HepG2 (cell line): ENCODE results near the gene RECQL5. TPM values are rescaled to one million over a fixed set of nuclear protein-coding genes. Genes with fewer than 3 reads are reported as not detected.
A peak's percentile ranks its signal among the peaks of the same experiment; 100 is the strongest.

ENCODE experiments used
- ARID5B ChIP-seq: IDR thresholded peaks from 2 replicates; pipeline ENCODE4 v1.4.0; 2020; ENCODE audit warnings: mild to moderate bottlenecking, missing genetic modification reagents
- FOXK2 ChIP-seq: fragments of 450-650 bp; IDR thresholded peaks from 2 replicates; pipeline ENCODE4 v1.6.1; 2016
- MAX ChIP-seq: IDR thresholded peaks from 2 replicates; pipeline ENCODE4 v1.6.1; 2012; ENCODE audit warnings: inconsistent platforms
- MXD1 ChIP-seq: sonication (generic); formaldehyde crosslinking; IDR thresholded peaks from 2 replicates; pipeline ENCODE4 v1.4.0; 2020; ENCODE audit warnings: mild to moderate bottlenecking, missing genetic modification reagents
- MXI1 ChIP-seq: IDR thresholded peaks from 3 replicates; pipeline ENCODE4 v1.6.1; 2012; ENCODE audit warnings: low read depth, low read length, inconsistent platforms, borderline replicate concordance
- PCBP1 ChIP-seq: fragments of 200-400 bp; formaldehyde crosslinking; IDR thresholded peaks from 2 replicates; pipeline ENCODE4 v1.6.1; 2017; ENCODE audit warnings: mild to moderate bottlenecking, low read depth, low read length, borderline replicate concordance
- RAD21 ChIP-seq: fragments of 450-650 bp; formaldehyde crosslinking; IDR thresholded peaks from 2 replicates; pipeline ENCODE4 v1.5.0; 2020; ENCODE audit warnings: mild to moderate bottlenecking
- REPIN1 ChIP-seq: sonication (generic); formaldehyde crosslinking; IDR thresholded peaks from 2 replicates; pipeline ENCODE4 v1.8.0; 2022; ENCODE audit warnings: missing genetic modification reagents, low read depth, mild to moderate bottlenecking, borderline replicate concordance
- RFX3 ChIP-seq: IDR thresholded peaks from 2 replicates; pipeline ENCODE4 v1.6.1; 2016; ENCODE audit warnings: missing biosample characterization, missing genetic modification reagents
- SNAI1 ChIP-seq: sonication (generic); formaldehyde crosslinking; IDR thresholded peaks from 2 replicates; pipeline ENCODE4 v1.5.0; 2020; ENCODE audit warnings: mild to moderate bottlenecking, missing genetic modification reagents, borderline replicate concordance
- TBP ChIP-seq: sonication (generic); formaldehyde crosslinking; IDR thresholded peaks from 2 replicates; pipeline ENCODE4 v1.5.0; 2020; ENCODE audit warnings: missing genetic modification reagents
- ZBTB39 ChIP-seq: sonication (generic); formaldehyde crosslinking; IDR thresholded peaks from 2 replicates; pipeline ENCODE4 v1.5.0; 2020; ENCODE audit warnings: missing genetic modification reagents
- ZFP37 ChIP-seq: sonication (generic); formaldehyde crosslinking; IDR thresholded peaks from 2 replicates; pipeline ENCODE4 v1.4.0; 2020; ENCODE audit warnings: missing genetic modification reagents, borderline replicate concordance
- ZMYM2 ChIP-seq: sonication (generic); formaldehyde crosslinking; IDR thresholded peaks from 2 replicates; pipeline ENCODE4 v1.8.0; 2022; ENCODE audit warnings: mild to moderate bottlenecking, missing genetic modification reagents
- ZMYM3 ChIP-seq: sonication (generic); formaldehyde crosslinking; IDR thresholded peaks from 2 replicates; pipeline ENCODE4 v1.5.1; 2020; ENCODE audit warnings: mild to moderate bottlenecking, missing genetic modification reagents
- ZNF333 ChIP-seq: sonication (generic); formaldehyde crosslinking; IDR thresholded peaks from 2 replicates; pipeline ENCODE4 v1.4.0; 2020; ENCODE audit warnings: mild to moderate bottlenecking, missing genetic modification reagents, borderline replicate concordance
- ZNF33A ChIP-seq: sonication (generic); formaldehyde crosslinking; IDR thresholded peaks from 2 replicates; pipeline ENCODE4 v1.5.1; 2020; ENCODE audit warnings: missing genetic modification reagents, mild to moderate bottlenecking, moderate library complexity, borderline replicate concordance
- ZNF362 ChIP-seq: sonication (generic); formaldehyde crosslinking; IDR thresholded peaks from 2 replicates; pipeline ENCODE4 v1.4.0; 2020; ENCODE audit warnings: missing genetic modification reagents, mild to moderate bottlenecking, borderline replicate concordance
- ZNF580 ChIP-seq: IDR thresholded peaks from 2 replicates; pipeline ENCODE4 v1.6.1; 2016; ENCODE audit warnings: low read depth, borderline replicate concordance
- ZNF605 ChIP-seq: sonication (generic); formaldehyde crosslinking; IDR thresholded peaks from 2 replicates; pipeline ENCODE4 v1.8.0; 2022; ENCODE audit warnings: mild to moderate bottlenecking, missing genetic modification reagents
- polyA plus RNA-seq, 8 experiments: library from polyadenylated mRNA; depleted of rRNA in 3 of 8; stranded (reverse) in 7 of 8; unstranded in 1 of 8; fragments of >200 nt; fragmentation: Illumina TruSeq in 4 of 8; extraction: Trizol in 4 of 8; gene quantifications; 2 replicates each; pipeline versions ENCODE4 v1.2.1 to v1.2.3, GENCODE V29; 2011 to 2016; ENCODE audit warnings: low read depth in 4 of 8, missing spikeins in 1 of 8, mixed read lengths in 1 of 8; ENCODE audit not compliant: insufficient read depth in 1 of 8
- total RNA-seq, 5 experiments: library from RNA; depleted of rRNA; stranded (reverse); fragments of >200 nt; fragmentation: Illumina TruSeq; extraction: Trizol; gene quantifications; 2 replicates each; pipeline ENCODE4 v1.2.3, GENCODE V29; 2016; ENCODE audit warnings: low read depth in 1 of 5

Gene RECQL5
- total and polyA plus RNA-seq, 2 of the 13 experiments (the other 11 are each of a cell fraction or from before 2014, with no cell fraction given): 27.7 to 32.0 TPM

- TF ChIP-seq ARID5B (CRISPR knock-in tag) (no peak), FOXK2 (no peak), ZNF33A (CRISPR knock-in tag) (no peak), MXD1 (CRISPR knock-in tag) (peak; percentile 65; the same call in 1 of the 2 replicates), MAX (peak; percentile 51; the same call in 1 of the 2 replicates), ZMYM2 (CRISPR knock-in tag) (0 out of 2 replicates have a peak, but pooled peaks have one; percentile 3), ZNF605 (peak; percentile 47; the same call in 1 of the 2 replicates), TBP (CRISPR knock-in tag) (no peak), REPIN1 (CRISPR knock-in tag) (0 out of 2 replicates have a peak, but pooled peaks have one; percentile 13), ZBTB39 (CRISPR knock-in tag) (no peak), ZFP37 (CRISPR knock-in tag) (peak; percentile 32; the same call in 1 of the 2 replicates), ZNF362 (0 out of 2 replicates have a peak, but pooled peaks have one; percentile 28), ZNF333 (CRISPR knock-in tag) (peak; percentile 82; the same call in 1 of the 2 replicates), ZNF580 (CRISPR knock-in tag) (peak; percentile 55; the same call in 1 of the 2 replicates), MXI1 (peak; percentile 78; the same call in 2 of the 3 replicates), ZMYM3 (CRISPR knock-in tag) (peak; percentile 56; the same call in 1 of the 2 replicates), RAD21 (CRISPR knock-in tag) (peak; percentile 21; the same call in 1 of the 2 replicates), PCBP1 (0 out of 2 replicates have a peak, but pooled peaks have one; percentile 39), SNAI1 (CRISPR knock-in tag) (0 out of 2 replicates have a peak, but pooled peaks have one; percentile 24), RFX3 (CRISPR knock-in tag) (peak; percentile 78)
Observed at GRCh38 chr17:75633486-75634375, 33.2 kb downstream of the RECQL5 start (continued).
